H9 (cell line): Measurements from ENCODE around the gene CCDC148. TPM values are rescaled to one million over a fixed set of nuclear protein-coding genes. Genes with fewer than 3 reads are reported as not detected.

ENCODE experiments used
- DNase-seq: peaks from one replicate; pipeline ENCODE4 v3.0.0-alpha.2; 2017
- H2AFZ ChIP-seq: one replicate; pipeline ENCODE4 v1.6.1; 2013; ENCODE audit warnings: mild to moderate bottlenecking, low read length, control low read depth, moderate library complexity
- H2AK5ac ChIP-seq: 2 replicates; pipeline ENCODE4 v1.6.1; 2013; ENCODE audit warnings: low read length, control low read depth, mixed read lengths; ENCODE audit not compliant: insufficient read length
- H2BK120ac ChIP-seq: one replicate; pipeline ENCODE4 v1.6.1; 2013; ENCODE audit warnings: low read depth, mild to moderate bottlenecking, low read length, control low read depth, inconsistent platforms; ENCODE audit not compliant: poor library complexity, severe bottlenecking
- H2BK12ac ChIP-seq: 2 replicates; pipeline ENCODE4 v1.6.1; 2013; ENCODE audit warnings: low read length, control low read depth, mixed read lengths, low read depth; ENCODE audit not compliant: insufficient read length
- H2BK15ac ChIP-seq: 2 replicates; pipeline ENCODE4 v1.6.1; 2013; ENCODE audit warnings: low read depth, low read length, control low read depth
- H2BK20ac ChIP-seq: one replicate; pipeline ENCODE4 v1.6.1; 2013; ENCODE audit warnings: low read depth, mild to moderate bottlenecking, low read length, control low read depth, inconsistent platforms; ENCODE audit not compliant: poor library complexity, severe bottlenecking
- H2BK5ac ChIP-seq: 2 replicates; pipeline ENCODE4 v1.6.1; 2013; ENCODE audit warnings: low read length, control low read depth, mixed read lengths; ENCODE audit not compliant: insufficient read length
- H3K14ac ChIP-seq: 2 replicates; pipeline ENCODE4 v1.6.1; 2013; ENCODE audit warnings: low read length, control low read depth; ENCODE audit not compliant: insufficient read depth
- H3K18ac ChIP-seq: 2 replicates; pipeline ENCODE4 v1.6.1; 2013; ENCODE audit warnings: low read depth, mild to moderate bottlenecking, mixed read lengths, low read length, control low read depth; ENCODE audit not compliant: insufficient read length
- H3K23ac ChIP-seq: 2 replicates; pipeline ENCODE4 v1.6.1; 2013; ENCODE audit warnings: low read length, control low read depth, mixed read lengths, low read depth; ENCODE audit not compliant: insufficient read length
- H3K23me2 ChIP-seq: 2 replicates; pipeline ENCODE4 v1.6.1; 2013; ENCODE audit warnings: low read depth, mild to moderate bottlenecking, mixed read lengths, low read length, control low read depth; ENCODE audit not compliant: insufficient read length, poor library complexity, severe bottlenecking
- H3K27ac ChIP-seq: 2 replicates; pipeline ENCODE4 v1.5.1; 2013; ENCODE audit warnings: low read length, control low read depth, mixed read lengths, low read depth; ENCODE audit not compliant: insufficient read length
- H3K27me3 ChIP-seq: 2 replicates; pipeline ENCODE4 v1.6.1; 2013; ENCODE audit warnings: low read length, control low read depth, inconsistent platforms; ENCODE audit not compliant: insufficient read depth
- H3K4ac ChIP-seq: 2 replicates; pipeline ENCODE4 v1.6.1; 2013; ENCODE audit warnings: low read depth, mild to moderate bottlenecking, control low read depth, inconsistent platforms, low read length, moderate library complexity
- H3K4me1 ChIP-seq: 2 replicates; pipeline ENCODE4 v1.6.1; 2013; ENCODE audit warnings: low read length, control low read depth, inconsistent platforms; ENCODE audit not compliant: insufficient read depth
- H3K4me2 ChIP-seq: 2 replicates; pipeline ENCODE4 v1.6.1; 2013; ENCODE audit warnings: low read length, control low read depth, mixed read lengths; ENCODE audit not compliant: insufficient read length, insufficient read depth
- H3K56ac ChIP-seq: 2 replicates; pipeline ENCODE4 v1.6.1; 2013; ENCODE audit warnings: low read depth, mild to moderate bottlenecking, mixed read lengths, low read length, control low read depth; ENCODE audit not compliant: insufficient read length
- H3K79me1 ChIP-seq: 2 replicates; pipeline ENCODE4 v1.6.1; 2013; ENCODE audit warnings: low read depth, mild to moderate bottlenecking, moderate library complexity, low read length, control low read depth, inconsistent platforms; ENCODE audit not compliant: insufficient read depth, poor library complexity, severe bottlenecking
- H3K79me2 ChIP-seq: 2 replicates; pipeline ENCODE4 v1.6.1; 2013; ENCODE audit warnings: low read length, control low read depth, inconsistent platforms; ENCODE audit not compliant: insufficient read depth
- H3K9ac ChIP-seq: 2 replicates; pipeline ENCODE4 v1.6.1; 2013; ENCODE audit warnings: low read length, control low read depth, mixed read lengths; ENCODE audit not compliant: insufficient read length; ENCODE audit errors: extremely low read depth
- H3K9me3 ChIP-seq: one replicate; pipeline ENCODE4 v1.6.1; 2013; ENCODE audit warnings: low read depth, low read length, inconsistent platforms; ENCODE audit not compliant: control insufficient read depth
- H3T11ph ChIP-seq: one replicate; pipeline ENCODE4 v1.6.1; 2013; ENCODE audit warnings: mild to moderate bottlenecking, low read length, control low read depth, inconsistent platforms
- H4K20me1 ChIP-seq: one replicate; pipeline ENCODE4 v1.6.1; 2013; ENCODE audit not compliant: control insufficient read depth, insufficient read length, insufficient read depth
- H4K5ac ChIP-seq: 2 replicates; pipeline ENCODE4 v1.6.1; 2013; ENCODE audit warnings: low read depth, mild to moderate bottlenecking, mixed read lengths, low read length, control low read depth; ENCODE audit not compliant: insufficient read length
- H4K8ac ChIP-seq: replicated peaks from 2 replicates; pipeline ENCODE4 v1.6.1; 2013; ENCODE audit warnings: low read length, control low read depth, mixed read lengths, low read depth; ENCODE audit not compliant: insufficient read length
- H4K91ac ChIP-seq: 2 replicates; pipeline ENCODE4 v1.6.1; 2013; ENCODE audit warnings: low read depth, mild to moderate bottlenecking, moderate library complexity, mixed read lengths, low read length, control low read depth; ENCODE audit not compliant: insufficient read length
- H3K27ac Mint-ChIP-seq, 3 experiments: 2 replicates in 2 of 3; 3 replicates in 1 of 3; pipeline ENCODE4 v1.8.0; 2020 to 2021; ENCODE audit warnings: mixed read lengths in 3 of 3, mild to moderate bottlenecking in 1 of 3, moderate library complexity in 1 of 3
- H3K27me3 Mint-ChIP-seq: 2 replicates; pipeline ENCODE4 v1.8.0; 2021; ENCODE audit warnings: low read depth, mild to moderate bottlenecking, moderate library complexity, mixed read lengths
- H3K36me3 Mint-ChIP-seq, 3 experiments: 2 replicates in 2 of 3; 3 replicates in 1 of 3; pipeline ENCODE4 v1.8.0; 2020 to 2021; ENCODE audit warnings: low read depth in 3 of 3, mixed read lengths in 3 of 3; ENCODE audit not compliant: insufficient read depth in 1 of 3
- H3K4me1 Mint-ChIP-seq, 2 experiments: 2 replicates each; pipeline ENCODE4 v1.8.0; 2020; ENCODE audit warnings: mixed read lengths in 2 of 2
- H3K4me3 Mint-ChIP-seq, 2 experiments: 2 replicates in 1 of 2; 3 replicates in 1 of 2; pipeline ENCODE4 v1.8.0; 2020 to 2021; ENCODE audit warnings: mild to moderate bottlenecking in 2 of 2, mixed read lengths in 2 of 2, moderate library complexity in 1 of 2
- H3K9me3 Mint-ChIP-seq, 2 experiments: 2 replicates in 1 of 2; 3 replicates in 1 of 2; pipeline ENCODE4 v1.8.0; 2020; ENCODE audit warnings: mild to moderate bottlenecking in 2 of 2, mixed read lengths in 2 of 2, moderate library complexity in 1 of 2
- WGBS: extraction: QIAGEN DNeasy Blood & Tissue Kit; methylation state at CpG from one replicate; pipeline ENCODE4 v1.1.7; 2013; ENCODE audit warnings: missing lambda C conversion rate, low lambda C conversion rate, mixed read lengths; ENCODE audit not compliant: insufficient read length; ENCODE audit errors: extremely low coverage; 5-methylcytosine and 5-hydroxymethylcytosine counted together
- total RNA-seq: library from RNA; stranded (reverse); gene quantifications from 2 replicates; pipeline ENCODE4 v1.2.1, GENCODE V29; 2021
- TF ChIP-seq, protein P1 (sequence below): fragments of 200-600 bp; sonication (generic); conservative IDR thresholded peaks from 3 replicates; pipeline ENCODE4 v1.8.0; 2021; ENCODE audit warnings: antibody characterized with exemption, mild to moderate bottlenecking

CCDC148 gene
- total RNA-seq, 1 experiment from 2014 or later: 1.5 TPM

DNA sequence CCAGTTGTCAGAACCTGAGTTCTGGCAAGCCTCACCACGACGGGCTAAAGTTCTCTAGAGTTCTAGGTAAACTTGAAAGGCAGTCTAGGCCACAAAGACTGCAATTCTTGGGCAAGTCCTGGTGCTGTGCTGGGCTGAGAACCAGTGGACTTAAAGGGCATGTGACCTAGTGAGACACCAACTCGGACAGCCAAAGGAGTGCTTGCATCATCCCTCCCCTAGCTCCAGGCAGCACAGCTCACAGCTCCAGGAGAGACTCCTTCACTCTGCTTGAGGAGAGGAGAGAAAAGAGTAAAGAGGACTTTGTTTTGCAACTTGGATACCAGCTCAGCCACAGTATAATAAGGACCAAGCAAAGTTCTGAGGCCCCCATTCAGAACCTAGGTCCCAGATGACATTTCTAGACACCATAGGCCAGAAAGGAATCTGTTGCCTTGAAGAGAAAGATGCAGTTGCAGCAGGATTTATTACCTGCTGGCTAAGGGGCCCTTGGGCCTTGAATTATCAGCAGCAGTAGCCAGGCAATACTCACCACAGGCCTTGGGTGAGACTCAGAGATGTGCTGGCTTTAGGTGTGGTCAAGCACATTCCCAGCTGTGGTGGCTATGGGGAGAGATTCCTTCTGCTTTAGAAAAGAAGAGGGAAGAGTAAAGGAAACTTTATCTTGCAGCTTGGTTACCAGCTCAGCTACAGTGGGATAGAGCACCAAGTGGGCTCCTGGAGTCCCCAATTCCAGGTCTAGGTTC, 303.1 kb downstream of the CCDC148 start:
- H3K27me3 Mint-ChIP-seq: peaks cover 3% of the 10 kb centered on the region
- Histone ChIP-seq H3K4me2 (no peak overlapping the region), H3K4me1 (no peaks in the 10 kb centered on the region), H3K23me2 (no peaks in the 10 kb centered on the region), H3T11ph (no peak overlapping the region), H3K14ac (no peak overlapping the region), H2AK5ac (no peak overlapping the region), H3K79me2 (no peaks in the 10 kb centered on the region), H3K9me3 (no peaks in the 10 kb centered on the region), H3K9ac (no peak overlapping the region), H3K27me3 (no peaks in the 10 kb centered on the region), H4K8ac (no peak overlapping the region), H3K23ac (no peak overlapping the region), H2AFZ (no peak overlapping the region), H4K20me1 (no peaks in the 10 kb centered on the region), H2BK20ac (no peak overlapping the region), H4K5ac (no peak overlapping the region), H3K18ac (no peak overlapping the region), H3K56ac (no peak overlapping the region), H2BK15ac (no peak overlapping the region), H2BK12ac (no peak overlapping the region), H3K4ac (no peak overlapping the region), H3K27ac (no peak overlapping the region), H2BK5ac (peak overlapping the region; percentile 18), H4K91ac (no peak overlapping the region), H2BK120ac (no peak overlapping the region), H3K79me1 (no peaks in the 10 kb centered on the region)
- no peak for DNase-seq
- TF ChIP-seq, protein P1, sequence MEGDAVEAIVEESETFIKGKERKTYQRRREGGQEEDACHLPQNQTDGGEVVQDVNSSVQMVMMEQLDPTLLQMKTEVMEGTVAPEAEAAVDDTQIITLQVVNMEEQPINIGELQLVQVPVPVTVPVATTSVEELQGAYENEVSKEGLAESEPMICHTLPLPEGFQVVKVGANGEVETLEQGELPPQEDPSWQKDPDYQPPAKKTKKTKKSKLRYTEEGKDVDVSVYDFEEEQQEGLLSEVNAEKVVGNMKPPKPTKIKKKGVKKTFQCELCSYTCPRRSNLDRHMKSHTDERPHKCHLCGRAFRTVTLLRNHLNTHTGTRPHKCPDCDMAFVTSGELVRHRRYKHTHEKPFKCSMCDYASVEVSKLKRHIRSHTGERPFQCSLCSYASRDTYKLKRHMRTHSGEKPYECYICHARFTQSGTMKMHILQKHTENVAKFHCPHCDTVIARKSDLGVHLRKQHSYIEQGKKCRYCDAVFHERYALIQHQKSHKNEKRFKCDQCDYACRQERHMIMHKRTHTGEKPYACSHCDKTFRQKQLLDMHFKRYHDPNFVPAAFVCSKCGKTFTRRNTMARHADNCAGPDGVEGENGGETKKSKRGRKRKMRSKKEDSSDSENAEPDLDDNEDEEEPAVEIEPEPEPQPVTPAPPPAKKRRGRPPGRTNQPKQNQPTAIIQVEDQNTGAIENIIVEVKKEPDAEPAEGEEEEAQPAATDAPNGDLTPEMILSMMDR: no peak
- H3K4me3 Mint-ChIP-seq: no peak overlapping the region
- H3K4me1 Mint-ChIP-seq: no peaks in the 10 kb centered on the region
- H3K27ac Mint-ChIP-seq: peak overlapping the region in 2 of 3 experiments; percentile 25 to 84; a peak in 2 of 7 replicates
- no peaks in the 10 kb centered on the region; a peak in 2 of 5 replicates for H3K9me3 Mint-ChIP-seq
- no CpG with 5 or more reads among the region's 3 CpGs for WGBS
- peaks cover 0 to 1% (median 0%) of the 10 kb centered on the region in 3 experiments; a peak in 2 of 7 replicates for H3K36me3 Mint-ChIP-seq
